GM19463 (cell line): Measurements from ENCODE around the gene KLF16.

Source experiments
- ATAC-seq: cut with Tn5 transposase; IDR thresholded peaks from one replicate; pipeline ENCODE4 v1.9.1; 2021; ENCODE audit warnings: mild to moderate bottlenecking, moderate library complexity; ENCODE audit not compliant: unreplicated experiment

The KLF16 gene

DNA sequence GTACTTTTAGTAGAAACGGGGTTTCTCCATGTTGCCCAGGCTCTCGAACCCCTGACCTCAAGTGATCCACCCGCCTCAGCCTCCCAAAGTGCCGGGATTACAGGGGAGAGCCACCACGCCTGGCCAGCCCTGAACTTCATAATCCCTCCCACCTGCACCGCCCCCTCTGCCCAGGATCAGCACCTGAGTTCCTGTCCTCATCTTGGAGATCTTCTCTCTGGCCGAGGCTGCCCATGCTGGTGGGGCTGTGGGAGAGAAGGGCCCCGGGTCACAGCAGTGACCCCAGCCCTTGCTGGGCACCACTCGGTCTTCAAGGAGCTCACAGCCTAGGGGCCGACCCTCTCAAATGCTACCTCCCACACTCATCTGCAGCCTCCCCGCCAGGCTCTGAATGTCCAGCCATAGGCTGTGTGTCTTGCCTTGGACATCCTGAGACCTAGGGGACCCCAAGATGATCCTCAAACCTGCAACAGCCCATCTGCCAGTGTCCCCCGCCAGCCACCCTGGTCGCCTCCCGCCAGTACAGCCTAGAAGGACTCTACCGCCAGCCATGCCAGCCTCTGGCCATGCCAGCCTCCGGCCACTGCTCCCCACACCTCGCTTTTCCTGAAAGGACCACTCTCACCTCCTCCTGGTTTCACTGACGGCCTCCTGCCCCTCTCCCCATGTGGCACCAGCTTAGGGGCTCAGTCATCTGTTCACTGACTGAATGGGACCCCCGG lies 52.8 kb downstream of the KLF16 start:
- ATAC-seq, result no peak

DNA sequence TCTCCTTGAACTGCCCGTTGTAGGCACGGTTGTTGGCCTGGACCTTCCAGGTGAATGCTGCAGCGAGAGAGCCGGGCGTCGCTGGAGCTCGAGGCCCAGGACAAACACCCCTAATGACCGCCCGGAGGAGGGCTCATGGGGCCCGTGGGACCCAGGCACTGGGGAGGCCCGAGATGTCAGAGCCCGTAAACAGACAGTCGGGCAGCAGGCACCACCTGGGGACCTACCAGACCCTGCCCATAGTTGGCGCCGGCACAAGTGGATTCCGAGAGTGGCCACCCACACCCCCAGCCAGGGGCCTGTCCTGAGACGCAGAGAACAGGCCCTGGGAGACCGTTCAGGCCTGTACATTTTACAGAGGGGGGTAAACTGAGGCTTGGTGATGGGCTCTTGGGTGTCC lies 53.7 kb downstream of the KLF16 start:
- ATAC-seq, result no peak

DNA sequence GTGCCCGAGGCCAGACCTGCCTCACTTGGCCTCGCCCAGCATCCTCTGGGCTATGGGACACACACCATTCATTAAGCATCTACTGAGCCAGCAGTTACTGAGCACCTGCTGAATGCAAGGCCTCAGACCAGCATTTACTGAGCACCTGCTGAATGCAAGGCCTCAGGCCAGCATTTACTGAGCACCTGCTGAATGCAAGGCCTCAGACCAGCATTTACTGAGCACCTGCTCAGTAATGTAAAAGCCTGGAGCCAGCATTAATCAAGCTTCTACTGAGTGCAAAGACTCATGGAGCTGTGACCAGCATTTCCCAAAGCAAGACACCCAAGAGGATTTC lies 55.0 kb downstream of the KLF16 start:
- ATAC-seq, result no peak

DNA sequence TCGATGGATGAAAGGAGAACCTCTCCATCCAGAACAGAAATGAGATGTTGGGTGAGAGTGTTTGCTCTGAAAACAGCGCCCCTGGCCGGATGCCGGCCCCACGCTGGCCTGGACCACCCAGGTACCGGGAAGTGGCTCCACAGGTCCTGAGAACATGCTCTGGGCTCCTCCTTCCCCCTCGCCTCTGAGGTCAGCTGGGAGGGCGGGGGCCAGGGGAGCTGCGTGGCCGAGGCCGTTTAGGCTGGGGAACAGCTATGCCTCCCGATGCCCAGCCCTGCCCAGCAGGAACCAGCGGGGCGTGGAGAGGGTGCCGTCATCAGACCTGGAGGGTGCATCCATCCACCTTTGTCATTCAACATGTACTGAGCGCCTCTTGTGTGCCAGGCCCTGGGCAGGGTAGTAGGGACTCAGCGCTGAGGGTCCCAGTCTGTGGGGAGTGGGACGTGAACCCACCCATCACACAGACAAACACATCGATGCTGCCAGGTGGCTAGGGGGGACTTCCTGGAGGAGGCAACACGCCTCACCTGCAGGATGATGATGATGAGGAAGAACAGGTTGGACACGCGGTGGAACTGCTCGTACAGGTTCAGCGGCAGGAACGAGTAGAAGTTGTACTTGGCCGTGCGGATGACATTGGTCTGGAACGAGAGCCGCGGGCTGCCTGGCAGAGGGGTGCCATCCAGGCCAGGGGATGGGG lies 55.5 kb downstream of the KLF16 start:
- ATAC-seq, result no peak

DNA sequence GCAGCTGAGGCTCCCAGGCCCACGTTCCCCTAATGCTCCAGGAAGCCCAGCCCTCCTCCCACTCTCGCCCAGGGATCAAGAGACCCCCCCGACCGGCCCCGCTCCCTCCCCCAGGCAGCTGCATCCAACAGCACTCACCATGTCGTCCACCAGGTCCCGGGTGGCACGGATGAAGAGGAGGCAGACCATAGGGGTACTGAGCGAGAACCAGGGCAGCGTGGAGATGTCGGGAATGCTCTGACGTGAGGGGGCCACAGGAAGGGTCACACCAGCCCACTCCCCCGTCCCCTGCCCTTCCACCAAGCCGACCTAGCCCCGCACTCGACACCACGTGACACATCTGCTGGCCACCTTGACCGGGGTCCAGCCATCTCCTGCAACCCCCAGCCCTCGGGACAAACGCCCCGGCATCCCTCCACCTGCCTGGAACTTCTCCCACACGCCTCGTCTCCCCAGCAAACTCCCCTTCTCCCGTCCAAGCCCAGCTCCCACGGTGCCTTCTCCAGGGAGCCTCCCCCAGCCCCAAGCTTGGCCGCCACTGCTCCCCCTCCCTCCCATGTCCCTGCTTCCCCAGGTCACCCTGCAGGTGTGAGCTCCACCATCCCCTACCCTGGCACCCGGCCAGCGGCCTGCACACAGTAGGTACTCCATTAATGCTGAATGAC lies 56.2 kb downstream of the KLF16 start:
- ATAC-seq, result no peak

DNA sequence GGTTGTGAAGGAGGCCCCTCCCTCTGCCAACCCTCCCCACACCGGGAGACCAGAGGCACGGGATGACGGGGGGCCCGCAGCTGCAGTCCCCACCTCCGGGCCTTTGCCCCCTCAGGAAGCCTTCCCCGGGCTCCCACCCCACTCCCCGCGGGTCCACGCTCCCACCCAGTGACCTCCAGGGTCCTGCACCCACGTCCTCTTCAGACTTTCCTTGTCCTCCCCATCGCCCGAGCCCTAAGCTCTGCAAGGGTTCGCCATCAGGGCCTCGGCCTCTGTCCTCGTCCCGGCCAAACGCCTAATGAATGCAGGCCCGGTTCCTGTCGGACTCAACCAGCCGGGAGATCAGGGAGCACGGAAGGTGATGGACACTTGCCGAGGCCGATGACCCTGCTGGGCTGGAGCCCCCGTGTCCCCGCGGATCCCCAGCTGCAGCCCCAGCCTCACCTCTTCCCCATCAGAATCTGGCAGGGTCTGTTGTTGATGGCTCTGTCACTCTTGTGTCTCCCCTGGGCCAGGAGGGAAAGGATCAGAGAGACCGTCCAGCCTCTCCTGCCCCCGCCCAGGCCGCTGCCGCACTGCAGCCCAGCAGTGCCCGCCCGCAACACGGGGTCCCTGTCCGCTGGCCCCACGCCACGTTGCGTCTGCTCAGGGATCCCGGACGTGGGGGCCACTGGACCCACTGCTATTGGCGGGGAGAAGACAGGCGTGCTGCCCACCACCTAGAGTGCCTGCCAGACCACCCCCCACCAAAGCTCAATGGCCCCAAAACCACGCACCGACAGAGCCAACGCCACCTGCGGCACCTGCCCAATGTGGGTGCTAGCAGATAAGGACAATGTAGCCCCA lies 57.0 kb downstream of the KLF16 start:
- no peak for ATAC-seq

DNA sequence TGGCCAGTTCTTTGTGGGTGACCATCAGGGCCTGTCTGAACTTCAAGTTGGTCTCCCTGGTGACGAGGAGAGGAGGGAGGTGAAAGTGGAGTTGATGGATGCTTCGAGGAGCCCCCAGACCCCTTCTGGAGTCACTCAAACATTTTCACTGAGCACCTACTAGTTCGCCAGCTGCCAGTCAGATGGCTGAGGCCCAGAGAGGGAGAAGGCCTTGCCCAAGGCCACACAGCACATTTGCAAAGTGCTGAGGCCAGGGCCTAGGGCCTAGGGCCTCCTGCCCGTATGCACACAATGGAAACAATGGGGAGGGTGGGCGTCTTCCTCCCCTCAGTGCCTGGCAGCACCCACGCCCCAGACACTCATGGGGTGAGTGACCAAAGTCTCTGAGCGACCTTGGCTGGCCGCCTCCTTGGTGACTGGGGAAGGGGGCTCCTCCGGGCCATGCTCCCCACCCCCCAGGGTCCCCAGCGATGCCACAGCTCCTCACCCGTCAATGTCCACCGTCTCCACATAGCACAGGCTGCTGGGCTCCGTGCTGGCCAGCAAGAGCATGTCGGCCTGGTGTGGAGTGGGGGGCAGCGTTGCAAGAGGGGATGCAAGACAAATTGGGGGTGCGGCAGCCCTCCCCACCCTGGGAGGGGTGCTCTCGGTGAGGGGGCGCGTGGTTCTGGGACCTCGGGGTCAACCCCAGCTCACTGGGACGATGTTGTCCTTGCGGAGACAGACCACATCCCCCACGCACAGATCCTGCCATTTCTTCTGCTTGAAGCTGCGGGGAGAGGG lies 57.8 kb downstream of the KLF16 start:
- ATAC-seq, result no peak

DNA sequence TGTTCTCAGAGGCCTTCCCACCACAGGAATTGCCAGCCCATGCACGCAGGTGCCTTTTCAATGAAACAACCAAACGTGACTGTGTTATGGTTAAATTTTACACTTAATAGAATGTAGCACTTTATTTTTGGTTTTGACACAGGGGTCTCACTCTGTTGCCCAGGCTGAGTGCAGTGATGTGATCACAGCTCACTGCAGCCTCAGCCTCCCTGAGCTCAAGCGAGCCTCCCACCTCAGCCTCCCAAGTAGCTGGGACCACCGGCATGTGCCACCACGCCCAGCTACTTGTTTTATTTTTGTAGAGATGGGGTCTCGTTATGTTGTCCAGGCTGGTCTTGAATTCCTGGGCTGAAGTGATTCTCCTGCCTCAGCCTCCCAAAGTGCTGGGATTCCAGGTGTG lies 58.5 kb downstream of the KLF16 start:
- ATAC-seq, result no peak
